ENCODE results near the gene SH3GL3.

DNA sequence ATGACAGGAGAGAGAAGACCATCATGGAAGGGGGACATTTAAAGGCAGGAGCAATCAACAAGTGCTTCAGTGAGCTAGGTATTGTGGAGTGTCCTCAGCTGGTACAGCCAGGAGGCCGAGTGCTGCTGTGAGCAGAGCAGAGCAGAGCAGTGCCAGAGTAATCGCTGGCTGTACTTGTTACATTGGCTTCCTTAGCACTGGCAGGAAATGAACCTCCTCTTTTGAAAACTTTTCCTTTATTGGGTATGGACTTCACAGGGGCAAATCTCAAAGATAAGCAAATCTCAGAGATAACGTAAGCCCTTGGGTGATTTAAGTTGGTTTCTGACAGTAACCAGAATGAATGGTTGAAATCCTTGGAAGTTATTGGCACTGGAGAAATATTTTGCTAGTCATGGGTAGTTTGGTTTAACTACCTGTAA, 2.1 kb downstream of the SH3GL3 start:
- no peak for TF ChIP-seq MYC (IDR thresholded peaks at IDR 0.05; ENCODE audit: borderline replicate concordance, low read length)
- TF ChIP-seq POLR2A (IDR thresholded peaks at IDR 0.05; ENCODE audit: low read length): no peak
- no peak for TF ChIP-seq CTCF (IDR thresholded peaks at IDR 0.05)
- no peak for TF ChIP-seq BCL3 (IDR thresholded peaks at IDR 0.05)
